HEK293 (cell line): ENCODE results near the gene ZNF337.

Source experiments
- CTCF ChIA-PET: fragments of 350-600 bp; formaldehyde crosslinking; extraction: SDS; loops from one replicate; lab custom pipeline; 2021; ENCODE audit warnings: antibody characterized with exemption; lab: Yijun Ruan, JAX
- POLR2A ChIA-PET: fragments of 300-600 bp; formaldehyde crosslinking; extraction: SDS; loops from one replicate; lab custom pipeline; 2020; ENCODE audit warnings: antibody characterized with exemption, inconsistent platforms; lab: Yijun Ruan, JAX
- H3K27ac ChIP-seq: fragments of 200-500 bp; sonication (Bioruptor generic); 2 replicates; pipeline ENCODE4 v1.5.1; 2014; ENCODE audit warnings: low read depth, low read length, control low read depth, inconsistent platforms; ENCODE audit errors: extremely low read depth
- H3K36me3 ChIP-seq, 2 experiments: fragments of 200-500 bp in 1 of 2; sonication (Bioruptor generic) in 1 of 2; 1 replicate in 1 of 2; 2 replicates in 1 of 2; pipeline ENCODE4 v1.5.1; 2014 to 2017; ENCODE audit warnings: inconsistent platforms in 2 of 2, low read length in 2 of 2; ENCODE audit not compliant: control insufficient read depth in 2 of 2, insufficient read depth in 1 of 2
- H3K4me1 ChIP-seq: fragments of 200-500 bp; sonication (Bioruptor generic); 2 replicates; pipeline ENCODE4 v1.5.1; 2014; ENCODE audit warnings: mild to moderate bottlenecking, low read length, inconsistent platforms; ENCODE audit not compliant: control insufficient read depth, insufficient read depth
- H3K4me3 ChIP-seq: 2 replicates; pipeline ENCODE4 v1.5.1; 2011; ENCODE audit warnings: low read depth, mild to moderate bottlenecking, control low read depth, low read length, moderate library complexity
- H3K9me3 ChIP-seq: fragments of 200-500 bp; sonication (Bioruptor generic); 2 replicates; pipeline ENCODE4 v1.5.1; 2014; ENCODE audit warnings: low read depth, low read length, inconsistent platforms; ENCODE audit not compliant: control insufficient read depth, insufficient read depth
- BCL11A ChIP-seq: fragments of 450-650 bp; formaldehyde crosslinking; IDR thresholded peaks from 2 replicates; pipeline ENCODE4 v1.5.1; 2016; ENCODE audit warnings: low read depth, missing biosample characterization, missing genetic modification characterization
- KLF17 ChIP-seq: fragments of 450-650 bp; formaldehyde crosslinking; IDR thresholded peaks from 2 replicates; pipeline ENCODE4 v1.5.1; 2016; ENCODE audit warnings: missing biosample characterization, missing genetic modification characterization
- MYNN ChIP-seq: fragments of 450-650 bp; formaldehyde crosslinking; IDR thresholded peaks from 2 replicates; pipeline ENCODE4 v1.5.1; 2016; ENCODE audit warnings: missing biosample characterization, missing genetic modification characterization, borderline replicate concordance
- SP2 ChIP-seq: fragments of 450-650 bp; formaldehyde crosslinking; IDR thresholded peaks from 2 replicates; pipeline ENCODE4 v1.5.1; 2016; ENCODE audit warnings: missing biosample characterization, missing genetic modification characterization
- ZIC2 ChIP-seq: fragments of 450-650 bp; formaldehyde crosslinking; IDR thresholded peaks from 2 replicates; pipeline ENCODE4 v1.5.1; 2016; ENCODE audit warnings: missing biosample characterization, missing genetic modification characterization
- ZNF10 ChIP-seq: fragments of 450-650 bp; formaldehyde crosslinking; IDR thresholded peaks from 2 replicates; pipeline ENCODE4 v1.5.1; 2017; ENCODE audit warnings: missing biosample characterization, missing genetic modification characterization
- ZNF23 ChIP-seq: fragments of 450-650 bp; formaldehyde crosslinking; IDR thresholded peaks from 2 replicates; pipeline ENCODE4 v1.5.1; 2016; ENCODE audit warnings: missing biosample characterization, missing genetic modification characterization, borderline replicate concordance
- ZNF26 ChIP-seq: fragments of 450-650 bp; formaldehyde crosslinking; IDR thresholded peaks from 2 replicates; pipeline ENCODE4 v1.5.1; 2016; ENCODE audit warnings: missing biosample characterization, missing genetic modification characterization
- ZNF350 ChIP-seq: fragments of 450-650 bp; formaldehyde crosslinking; IDR thresholded peaks from 2 replicates; pipeline ENCODE4 v1.5.0; 2017; ENCODE audit warnings: missing biosample characterization, mild to moderate bottlenecking, missing genetic modification characterization
- ZNF416 ChIP-seq: fragments of 450-650 bp; formaldehyde crosslinking; IDR thresholded peaks from 2 replicates; pipeline ENCODE4 v1.5.1; 2016; ENCODE audit warnings: missing biosample characterization, missing genetic modification characterization
- ZNF549 ChIP-seq: fragments of 450-650 bp; IDR thresholded peaks from 2 replicates; pipeline ENCODE4 v1.5.1; 2018; ENCODE audit warnings: missing biosample characterization, missing genetic modification characterization, mild to moderate bottlenecking, inconsistent platforms, moderate library complexity
- ZNF654 ChIP-seq: fragments of 450-650 bp; formaldehyde crosslinking; IDR thresholded peaks from 2 replicates; pipeline ENCODE4 v1.5.1; 2016; ENCODE audit warnings: low read depth, missing biosample characterization, missing genetic modification characterization
- ZNF776 ChIP-seq: fragments of 450-650 bp; formaldehyde crosslinking; IDR thresholded peaks from 2 replicates; pipeline ENCODE4 v1.5.0; 2017; ENCODE audit warnings: missing biosample characterization, missing genetic modification characterization, borderline replicate concordance
- TF ChIP-seq, protein P1 (sequence below): fragments of 450-650 bp; formaldehyde crosslinking; conservative IDR thresholded peaks from 2 replicates; pipeline ENCODE4 v1.5.1; 2016; ENCODE audit warnings: low read depth, missing biosample characterization, missing genetic modification characterization
- TF ChIP-seq, protein P2 (sequence below): fragments of 450-650 bp; formaldehyde crosslinking; IDR thresholded peaks from 2 replicates; pipeline ENCODE4; 2016; ENCODE audit warnings: missing biosample characterization, missing genetic modification characterization
- TF ChIP-seq, protein P3 (sequence below): fragments of 450-650 bp; formaldehyde crosslinking; IDR thresholded peaks from 2 replicates; pipeline ENCODE4 v1.5.1; 2016; ENCODE audit warnings: missing biosample characterization, missing genetic modification characterization

The ZNF337 gene

DNA sequence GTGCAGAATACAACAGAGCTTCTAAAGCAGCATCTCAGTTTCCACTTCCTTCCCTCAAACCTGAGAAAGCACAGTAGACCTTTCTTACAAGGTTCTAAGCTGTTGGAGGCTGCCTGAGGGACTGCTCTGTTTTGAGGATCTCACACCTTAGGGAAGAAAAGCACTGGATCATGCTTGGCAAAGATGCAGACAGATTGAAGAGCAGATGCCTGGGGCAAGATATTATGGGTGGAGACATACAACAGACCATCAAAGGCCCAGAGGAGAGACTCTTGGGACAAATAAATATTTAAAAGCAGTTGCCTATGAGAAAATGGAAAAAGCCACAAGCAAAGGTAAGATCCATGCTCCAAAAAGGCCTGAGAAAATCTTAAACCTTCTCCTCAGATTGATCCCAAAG is 6.2 kb downstream of the ZNF337 start:
- Histone ChIP-seq H3K9me3 (no peaks in the 10 kb centered on the region), H3K27ac (no peak overlapping the region), H3K4me3 (no peak overlapping the region), H3K4me1 (no peaks in the 10 kb centered on the region; the same call in 1 of the 2 replicates), H3K36me3 (peaks cover 0 to 38% of the 10 kb centered on the region in 2 experiments; a peak in 2 of 3 replicates)
- ChIA-PET POLR2A (no interaction called here), CTCF (no interaction called here)
- TF ChIP-seq, protein P1, sequence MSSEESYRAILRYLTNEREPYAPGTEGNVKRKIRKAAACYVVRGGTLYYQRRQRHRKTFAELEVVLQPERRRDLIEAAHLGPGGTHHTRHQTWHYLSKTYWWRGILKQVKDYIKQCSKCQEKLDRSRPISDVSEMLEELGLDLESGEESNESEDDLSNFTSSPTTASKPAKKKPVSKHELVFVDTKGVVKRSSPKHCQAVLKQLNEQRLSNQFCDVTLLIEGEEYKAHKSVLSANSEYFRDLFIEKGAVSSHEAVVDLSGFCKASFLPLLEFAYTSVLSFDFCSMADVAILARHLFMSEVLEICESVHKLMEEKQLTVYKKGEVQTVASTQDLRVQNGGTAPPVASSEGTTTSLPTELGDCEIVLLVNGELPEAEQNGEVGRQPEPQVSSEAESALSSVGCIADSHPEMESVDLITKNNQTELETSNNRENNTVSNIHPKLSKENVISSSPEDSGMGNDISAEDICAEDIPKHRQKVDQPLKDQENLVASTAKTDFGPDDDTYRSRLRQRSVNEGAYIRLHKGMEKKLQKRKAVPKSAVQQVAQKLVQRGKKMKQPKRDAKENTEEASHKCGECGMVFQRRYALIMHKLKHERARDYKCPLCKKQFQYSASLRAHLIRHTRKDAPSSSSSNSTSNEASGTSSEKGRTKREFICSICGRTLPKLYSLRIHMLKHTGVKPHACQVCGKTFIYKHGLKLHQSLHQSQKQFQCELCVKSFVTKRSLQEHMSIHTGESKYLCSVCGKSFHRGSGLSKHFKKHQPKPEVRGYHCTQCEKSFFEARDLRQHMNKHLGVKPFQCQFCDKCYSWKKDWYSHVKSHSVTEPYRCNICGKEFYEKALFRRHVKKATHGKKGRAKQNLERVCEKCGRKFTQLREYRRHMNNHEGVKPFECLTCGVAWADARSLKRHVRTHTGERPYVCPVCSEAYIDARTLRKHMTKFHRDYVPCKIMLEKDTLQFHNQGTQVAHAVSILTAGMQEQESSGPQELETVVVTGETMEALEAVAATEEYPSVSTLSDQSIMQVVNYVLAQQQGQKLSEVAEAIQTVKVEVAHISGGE (tag by site-specific recombination) = no peak
- TF ChIP-seq ZNF416 (tag by site-specific recombination) (no peak), ZNF23 (tag by site-specific recombination) (no peak), ZNF350 (tag by site-specific recombination) (no peak), ZNF26 (no peak), ZNF549 (tag by site-specific recombination) (no peak), ZNF776 (tag by site-specific recombination) (no peak), KLF17 (tag by site-specific recombination) (no peak), BCL11A (tag by site-specific recombination) (no peak), ZNF10 (no peak)
- TF ChIP-seq, protein P2, sequence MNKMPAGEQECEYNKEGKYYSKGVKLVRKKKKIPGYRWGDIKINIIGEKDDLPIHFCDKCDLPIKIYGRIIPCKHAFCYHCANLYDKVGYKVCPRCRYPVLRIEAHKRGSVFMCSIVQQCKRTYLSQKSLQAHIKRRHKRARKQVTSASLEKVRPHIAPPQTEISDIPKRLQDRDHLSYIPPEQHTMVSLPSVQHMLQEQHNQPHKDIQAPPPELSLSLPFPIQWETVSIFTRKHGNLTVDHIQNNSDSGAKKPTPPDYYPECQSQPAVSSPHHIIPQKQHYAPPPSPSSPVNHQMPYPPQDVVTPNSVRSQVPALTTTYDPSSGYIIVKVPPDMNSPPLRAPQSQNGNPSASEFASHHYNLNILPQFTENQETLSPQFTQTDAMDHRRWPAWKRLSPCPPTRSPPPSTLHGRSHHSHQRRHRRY (tag by site-specific recombination) = no peak

DNA sequence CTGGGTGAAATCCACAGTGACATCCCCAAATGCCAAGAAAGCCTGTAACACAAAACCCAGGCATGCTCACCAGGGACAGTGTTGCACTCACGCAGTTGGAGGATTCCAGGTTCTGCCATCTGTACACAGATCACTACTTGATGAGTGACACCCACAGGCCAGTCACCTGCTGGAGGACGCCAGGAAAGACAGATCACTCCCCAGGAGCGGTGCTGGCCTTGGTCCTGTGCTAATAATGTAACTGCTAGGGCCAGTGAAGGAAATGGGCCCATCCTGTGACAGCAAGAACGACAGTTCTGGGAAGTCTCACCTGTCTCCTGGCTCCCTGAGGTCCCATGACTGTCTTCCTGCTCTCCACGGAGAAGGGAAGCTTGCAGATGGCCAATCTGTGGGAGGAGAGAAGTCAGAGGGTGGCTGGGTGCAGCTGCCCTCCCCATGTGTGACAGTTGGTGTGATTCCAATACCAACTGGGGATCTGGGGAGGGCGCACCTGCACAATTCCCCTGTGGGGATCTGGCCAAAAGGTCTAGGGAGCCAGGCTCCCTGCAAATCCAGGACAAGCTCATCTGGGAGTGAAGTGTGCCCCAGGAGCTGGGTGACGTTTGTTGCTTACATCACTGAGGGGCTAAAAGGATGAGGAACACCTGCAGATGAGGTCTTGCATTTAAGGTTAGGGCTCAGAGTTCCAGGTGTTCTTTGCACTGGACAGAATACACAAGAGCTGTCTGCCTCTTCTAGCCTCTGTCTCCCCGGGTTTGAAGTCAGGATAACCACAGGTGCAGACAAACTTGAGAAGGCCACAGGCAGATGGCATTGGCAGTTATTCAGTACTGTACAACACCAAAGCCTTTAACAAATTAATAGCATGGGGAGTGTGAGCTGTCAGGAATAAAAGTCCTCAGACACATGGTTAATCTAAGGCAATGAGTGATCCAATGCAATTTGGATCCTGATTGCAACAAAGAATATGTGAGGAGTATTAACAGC is 10.3 kb downstream of the ZNF337 start:
- ChIA-PET POLR2A (interaction anchor here (0.9 kb wide), 1 partner anchor 9 kb away, joined by 3 read pairs; no protein-coding TSS in a partner anchor), CTCF (no interaction called here)
- Histone ChIP-seq H3K9me3 (no peaks in the 10 kb centered on the region), H3K27ac (no peak overlapping the region), H3K36me3 (peaks cover 8 to 44% of the 10 kb centered on the region in 2 experiments), H3K4me1 (no peaks in the 10 kb centered on the region; the same call in 1 of the 2 replicates), H3K4me3 (no peak overlapping the region)
- TF ChIP-seq MYNN (tag by site-specific recombination) = peak; percentile 94
- TF ChIP-seq, protein P3, sequence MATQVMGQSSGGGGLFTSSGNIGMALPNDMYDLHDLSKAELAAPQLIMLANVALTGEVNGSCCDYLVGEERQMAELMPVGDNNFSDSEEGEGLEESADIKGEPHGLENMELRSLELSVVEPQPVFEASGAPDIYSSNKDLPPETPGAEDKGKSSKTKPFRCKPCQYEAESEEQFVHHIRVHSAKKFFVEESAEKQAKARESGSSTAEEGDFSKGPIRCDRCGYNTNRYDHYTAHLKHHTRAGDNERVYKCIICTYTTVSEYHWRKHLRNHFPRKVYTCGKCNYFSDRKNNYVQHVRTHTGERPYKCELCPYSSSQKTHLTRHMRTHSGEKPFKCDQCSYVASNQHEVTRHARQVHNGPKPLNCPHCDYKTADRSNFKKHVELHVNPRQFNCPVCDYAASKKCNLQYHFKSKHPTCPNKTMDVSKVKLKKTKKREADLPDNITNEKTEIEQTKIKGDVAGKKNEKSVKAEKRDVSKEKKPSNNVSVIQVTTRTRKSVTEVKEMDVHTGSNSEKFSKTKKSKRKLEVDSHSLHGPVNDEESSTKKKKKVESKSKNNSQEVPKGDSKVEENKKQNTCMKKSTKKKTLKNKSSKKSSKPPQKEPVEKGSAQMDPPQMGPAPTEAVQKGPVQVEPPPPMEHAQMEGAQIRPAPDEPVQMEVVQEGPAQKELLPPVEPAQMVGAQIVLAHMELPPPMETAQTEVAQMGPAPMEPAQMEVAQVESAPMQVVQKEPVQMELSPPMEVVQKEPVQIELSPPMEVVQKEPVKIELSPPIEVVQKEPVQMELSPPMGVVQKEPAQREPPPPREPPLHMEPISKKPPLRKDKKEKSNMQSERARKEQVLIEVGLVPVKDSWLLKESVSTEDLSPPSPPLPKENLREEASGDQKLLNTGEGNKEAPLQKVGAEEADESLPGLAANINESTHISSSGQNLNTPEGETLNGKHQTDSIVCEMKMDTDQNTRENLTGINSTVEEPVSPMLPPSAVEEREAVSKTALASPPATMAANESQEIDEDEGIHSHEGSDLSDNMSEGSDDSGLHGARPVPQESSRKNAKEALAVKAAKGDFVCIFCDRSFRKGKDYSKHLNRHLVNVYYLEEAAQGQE (tag by site-specific recombination) = peak; percentile 75
- no peak for TF ChIP-seq ZNF654 (tag by site-specific recombination)
- TF ChIP-seq ZIC2 = no peak
- TF ChIP-seq SP2 (tag by site-specific recombination) = no peak
